GM06990 (cell line): Measurements from ENCODE around the gene FLACC1.

Experiments used
- DNase-seq: peaks from one replicate; pipeline ENCODE4 v3.0.0-alpha.2; 2011; ENCODE audit not compliant: insufficient read length; ENCODE audit errors: extremely low read depth
- H3K27me3 ChIP-seq: replicated peaks from 2 replicates; pipeline ENCODE4 v1.6.0; 2011; ENCODE audit warnings: low read length; ENCODE audit not compliant: control insufficient read depth, insufficient read depth
- H3K36me3 ChIP-seq: 2 replicates; pipeline ENCODE4 v1.5.1; 2011; ENCODE audit warnings: low read length; ENCODE audit not compliant: control insufficient read depth, insufficient read depth
- H3K4me3 ChIP-seq: replicated peaks from 2 replicates; pipeline ENCODE4 v1.5.1; 2011; ENCODE audit warnings: low read depth, mild to moderate bottlenecking, control low read depth, low read length
- TF ChIP-seq, protein P1 (sequence below): IDR thresholded peaks from 2 replicates; pipeline ENCODE4 v1.5.1; 2011; ENCODE audit warnings: low read length, control low read depth, mild to moderate bottlenecking, inconsistent platforms; ENCODE audit not compliant: insufficient read depth, poor library complexity, severe bottlenecking

FLACC1 gene

GRCh38 chr2:201347138-201347537 lies 10.0 kb downstream of the FLACC1 start:
- TF ChIP-seq, protein P1, sequence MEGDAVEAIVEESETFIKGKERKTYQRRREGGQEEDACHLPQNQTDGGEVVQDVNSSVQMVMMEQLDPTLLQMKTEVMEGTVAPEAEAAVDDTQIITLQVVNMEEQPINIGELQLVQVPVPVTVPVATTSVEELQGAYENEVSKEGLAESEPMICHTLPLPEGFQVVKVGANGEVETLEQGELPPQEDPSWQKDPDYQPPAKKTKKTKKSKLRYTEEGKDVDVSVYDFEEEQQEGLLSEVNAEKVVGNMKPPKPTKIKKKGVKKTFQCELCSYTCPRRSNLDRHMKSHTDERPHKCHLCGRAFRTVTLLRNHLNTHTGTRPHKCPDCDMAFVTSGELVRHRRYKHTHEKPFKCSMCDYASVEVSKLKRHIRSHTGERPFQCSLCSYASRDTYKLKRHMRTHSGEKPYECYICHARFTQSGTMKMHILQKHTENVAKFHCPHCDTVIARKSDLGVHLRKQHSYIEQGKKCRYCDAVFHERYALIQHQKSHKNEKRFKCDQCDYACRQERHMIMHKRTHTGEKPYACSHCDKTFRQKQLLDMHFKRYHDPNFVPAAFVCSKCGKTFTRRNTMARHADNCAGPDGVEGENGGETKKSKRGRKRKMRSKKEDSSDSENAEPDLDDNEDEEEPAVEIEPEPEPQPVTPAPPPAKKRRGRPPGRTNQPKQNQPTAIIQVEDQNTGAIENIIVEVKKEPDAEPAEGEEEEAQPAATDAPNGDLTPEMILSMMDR, result no peak
- Histone ChIP-seq H3K4me3 (no peak overlapping the region), H3K36me3 (no peaks in the 10 kb centered on the region), H3K27me3 (no peaks in the 10 kb centered on the region)
- no peak for DNase-seq

- Histone ChIP-seq H3K36me3 (no peaks in the 10 kb centered on the region), H3K27me3 (no peaks in the 10 kb centered on the region), H3K4me3 (no peak overlapping the region)
- TF ChIP-seq, protein P1, result no peak
- DNase-seq, result no peak
These were observed 11.4 kb downstream of the FLACC1 start for GRCh38 chr2:201345625-201346213.

DNA sequence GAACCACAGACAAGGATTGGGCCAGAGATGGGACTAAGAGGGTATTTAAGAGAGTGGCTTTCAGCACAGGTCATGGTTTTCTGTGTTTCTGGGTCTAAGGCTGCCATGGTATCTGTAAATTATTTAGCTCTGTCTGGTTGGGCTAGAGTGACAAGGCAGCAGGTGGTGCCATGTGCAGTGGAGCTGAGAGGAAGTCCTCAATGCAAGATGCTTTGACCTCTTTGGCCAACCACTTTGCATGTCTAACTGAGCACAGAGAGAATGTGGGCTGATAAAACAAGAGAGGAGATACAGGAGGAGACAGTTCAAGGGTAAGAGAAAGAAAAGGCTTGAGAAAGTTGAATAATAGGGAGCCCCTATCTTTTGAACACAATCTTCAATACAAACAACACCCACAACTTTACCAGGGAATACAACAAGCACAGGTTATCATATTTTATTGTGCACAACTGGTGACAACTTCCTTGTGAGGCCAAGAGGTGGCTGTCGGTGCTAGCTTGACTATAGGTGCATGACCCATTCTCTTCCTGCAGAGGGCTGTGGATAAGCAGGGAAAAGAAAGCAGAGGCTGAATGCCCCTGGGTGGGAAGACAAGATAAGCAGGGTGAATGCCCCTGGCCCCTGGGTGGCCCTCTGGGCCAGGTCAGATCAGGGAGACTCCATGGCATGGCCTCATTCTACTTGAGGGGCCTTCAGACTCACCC lies 12.3 kb downstream of the FLACC1 start:
- H3K36me3 ChIP-seq, result no peaks in the 10 kb centered on the region
- TF ChIP-seq, protein P1, result peak; percentile 37
- peak; percentile 26 for DNase-seq
- H3K4me3 ChIP-seq, result no peak overlapping the region
- no peaks in the 10 kb centered on the region for H3K27me3 ChIP-seq

DNA sequence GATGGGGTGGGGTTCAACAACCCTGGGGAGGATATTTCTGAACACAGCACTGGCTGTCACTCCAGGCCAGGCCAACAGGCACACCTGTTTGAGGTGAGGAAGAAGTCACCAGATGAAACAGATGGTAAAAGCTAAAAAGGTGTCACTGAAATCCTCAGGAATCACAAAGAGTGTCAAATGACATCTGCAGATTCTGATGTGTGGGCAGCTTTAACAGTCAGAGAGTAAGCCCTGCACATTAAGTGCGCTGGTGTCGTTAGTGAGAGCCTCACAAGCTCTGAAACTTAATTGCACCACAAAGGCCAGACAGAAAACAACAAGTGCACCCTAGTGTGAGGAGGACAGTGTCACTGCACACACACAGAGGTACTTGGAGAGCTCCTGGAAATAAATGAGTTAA lies 13.6 kb downstream of the FLACC1 start:
- no peak for DNase-seq
- Histone ChIP-seq H3K4me3 (no peak overlapping the region), H3K27me3 (no peaks in the 10 kb centered on the region), H3K36me3 (no peaks in the 10 kb centered on the region)
- TF ChIP-seq, protein P1, result no peak

GRCh38 chr2:201342923-201343322 lies 14.2 kb downstream of the FLACC1 start:
- TF ChIP-seq, protein P1, result no peak
- no peak for DNase-seq
- Histone ChIP-seq H3K36me3 (no peaks in the 10 kb centered on the region), H3K27me3 (no peaks in the 10 kb centered on the region), H3K4me3 (no peak overlapping the region)
